ENCODE measurements around the gene ZNF883. TPM values are rescaled to one million over a fixed set of nuclear protein-coding genes. Genes with fewer than 3 reads are reported as not detected.

The ZNF883 gene
- total and polyA plus RNA-seq, 2 donors (not counting 3 experiments of a cell fraction or from before 2014, with no cell fraction given): 0.15 TPM; not detected in 1

- no peaks in the 10 kb centered on the region for H3K79me2 ChIP-seq (ENCODE audit: control insufficient read depth, insufficient read depth, low read length)
- peaks cover 10 to 12% of the 10 kb centered on the region in 2 experiments for H3K27me3 ChIP-seq (ENCODE audit: control insufficient read depth in 2 of 2, insufficient read depth in 2 of 2, low read length in 2 of 2)
- intact Hi-C loops (cut with micrococcal nuclease) (no loop called here), dilution Hi-C loops (cut with MboI; ENCODE audit: extremely low pct_ligation_motif_present, low sequenced_read_pairs) (no loop called here)
- no peaks in the 10 kb centered on the region for H3K9me3 ChIP-seq (replicated peaks; ENCODE audit: control insufficient read depth, insufficient read depth, low read length)
- no peaks in the 10 kb centered on the region for H3K4me1 ChIP-seq (ENCODE audit: control insufficient read depth, extremely low read depth, insufficient read depth, low read length)
- no peaks in the 10 kb centered on the region for H3K36me3 ChIP-seq (ENCODE audit: control insufficient read depth in 2 of 2, extremely low read depth in 1 of 2, insufficient read depth in 2 of 2, low read length in 2 of 2)
- H2AFZ ChIP-seq (ENCODE audit: low read depth, low read length): no peak overlapping the region
- DNase-seq (ENCODE audit: low read depth, low spot score): no peak
- ChIA-PET CTCF (interaction anchor here (0.9 to 1.4 kb wide), 2 partner anchors 9 to 11 kb away, joined by 3 to 5 read pairs; no protein-coding TSS in a partner anchor), POLR2A (no interaction called here)
- H3K9ac ChIP-seq (replicated peaks; ENCODE audit: extremely low read depth, insufficient read depth, low read length): no peak overlapping the region
- no peak overlapping the region for H3K27ac ChIP-seq (ENCODE audit: insufficient read depth, low read depth, low read length)
- BruUV-seq (replicated peaks): no TSS peak
- no peaks in the 10 kb centered on the region for H3K9me1 ChIP-seq (replicated peaks; ENCODE audit: control insufficient read depth, extremely low read depth, insufficient read depth, low read length)
- no peaks in the 10 kb centered on the region for H4K20me1 ChIP-seq (replicated peaks; ENCODE audit: control insufficient read depth, extremely low read depth, insufficient read depth, low read length)
- H3K4me2 ChIP-seq (ENCODE audit: insufficient read depth, low read length): no peak overlapping the region
- no peak for TF ChIP-seq MAX (IDR thresholded peaks at IDR 0.05; ENCODE audit: insufficient read depth, insufficient read length)
- no peak for TF ChIP-seq POLR2A (IDR thresholded peaks at IDR 0.05; ENCODE audit: low read depth, low read length)
- no peak for TF ChIP-seq GATA2 (IDR thresholded peaks at IDR 0.05; ENCODE audit: insufficient read depth, insufficient read length, low read depth, low read length)
- TF ChIP-seq MYC (IDR thresholded peaks at IDR 0.05; ENCODE audit: low read depth, low read length): no peak
- TF ChIP-seq JUN (IDR thresholded peaks at IDR 0.05; ENCODE audit: borderline replicate concordance, insufficient read depth, insufficient read length, low read depth): no peak
- TF ChIP-seq FOS (IDR thresholded peaks at IDR 0.05; ENCODE audit: borderline replicate concordance, insufficient read depth, low read length): no peak
- TF ChIP-seq EZH2 (IDR thresholded peaks at IDR 0.05; ENCODE audit: borderline replicate concordance, low read depth, low read length, severe bottlenecking): no peak
- TF ChIP-seq POLR2AphosphoS5 (IDR thresholded peaks at IDR 0.05; ENCODE audit: insufficient read depth, low read depth, low read length): no peak
- no peak for TF ChIP-seq CTCF (IDR thresholded peaks at IDR 0.05; ENCODE audit: extremely low read depth in 1 of 2, insufficient read depth in 1 of 2, low read depth in 1 of 2, low read length in 2 of 2)
- no peak for FAIRE-seq
- H3K4me3 ChIP-seq (replicated peaks in 1 of 3; ENCODE audit: insufficient read depth in 1 of 3, low read depth in 1 of 3, low read length in 3 of 3): no peak overlapping the region
Observed at GRCh38 chr9:112911736-112912135, 100.3 kb downstream of the ZNF883 start.

Other genes with a start within 250 kb of the ZNF883 start
- not detected in 2 replicates for gene SLC46A2, start 121.3 kb downstream of the ZNF883 start, total RNA-seq
- gene SLC46A2, start 121.3 kb downstream of the ZNF883 start, polyA plus RNA-seq: not detected in 2 replicates
- 1.3 and 1.6 TPM in 2 replicates for gene ZFP37, start 44.5 kb upstream of the ZNF883 start, total RNA-seq
- gene ZFP37, start 44.5 kb upstream of the ZNF883 start, polyA plus RNA-seq: 0.13 and 0.21 TPM in 2 replicates
- gene SLC31A2, start 138.8 kb upstream of the ZNF883 start, total RNA-seq: 3.7 and 4.0 TPM in 2 replicates
- gene SLC31A2, start 138.8 kb upstream of the ZNF883 start, polyA plus RNA-seq: 9.8 and 11.4 TPM in 2 replicates
- gene FKBP15, start 209.1 kb upstream of the ZNF883 start, total RNA-seq: 24.6 and 26.8 TPM in 2 replicates
- gene FKBP15, start 209.1 kb upstream of the ZNF883 start, polyA plus RNA-seq: 16.8 and 24.7 TPM in 2 replicates
- 20.8 and 22.7 TPM in 2 replicates for gene SLC31A1, start 209.4 kb upstream of the ZNF883 start, total RNA-seq
- 11.3 and 13.5 TPM in 2 replicates for gene SLC31A1, start 209.4 kb upstream of the ZNF883 start, polyA plus RNA-seq

Measured in endothelial cell of umbilical vein (primary cell).